BJ (cell line): ENCODE results near the gene MSLN. TPM values are rescaled to one million over a fixed set of nuclear protein-coding genes. Genes with fewer than 3 reads are reported as not detected.
A peak's percentile ranks its signal among the peaks of the same experiment; 100 is the strongest.

Experiments
- CTCF ChIA-PET: fragments of 350-600 bp; formaldehyde crosslinking; extraction: SDS; loops from one replicate; lab custom pipeline; 2021; ENCODE audit warnings: antibody characterized with exemption, inconsistent platforms; lab: Yijun Ruan, JAX
- POLR2A ChIA-PET: fragments of 300-600 bp; sonication (Branson Sonifier 250); formaldehyde crosslinking; extraction: SDS; loops from one replicate; lab custom pipeline; 2021; ENCODE audit warnings: antibody characterized with exemption; lab: Charles Lee
- DNase-seq: peaks from one replicate; pipeline ENCODE4 v3.0.0-alpha.2; 2011; ENCODE audit warnings: low read depth
- H3K27me3 ChIP-seq: 2 replicates; pipeline ENCODE4 v1.6.0; 2011; ENCODE audit warnings: low read length; ENCODE audit not compliant: control insufficient read depth, insufficient read depth
- H3K36me3 ChIP-seq: 2 replicates; pipeline ENCODE4 v1.5.1; 2011; ENCODE audit warnings: low read length; ENCODE audit not compliant: control insufficient read depth, insufficient read depth
- H3K4me3 ChIP-seq: 2 replicates; pipeline ENCODE4 v1.5.1; 2011; ENCODE audit warnings: low read depth, mild to moderate bottlenecking, control low read depth, low read length
- polyA plus RNA-seq: library from polyadenylated mRNA; depleted of rRNA; stranded (reverse); fragments of >200 nt; gene quantifications from 2 replicates; pipeline ENCODE4 v1.2.3, GENCODE V29; 2011
- TF ChIP-seq, protein P1 (sequence below): IDR thresholded peaks from 2 replicates; pipeline ENCODE4 v1.5.1; 2011; ENCODE audit warnings: low read depth, mild to moderate bottlenecking, control low read depth, inconsistent platforms, low read length, moderate library complexity; ENCODE audit not compliant: insufficient read depth

Gene MSLN
- polyA plus RNA-seq, 1 experiment, result 0.67 TPM

DNA sequence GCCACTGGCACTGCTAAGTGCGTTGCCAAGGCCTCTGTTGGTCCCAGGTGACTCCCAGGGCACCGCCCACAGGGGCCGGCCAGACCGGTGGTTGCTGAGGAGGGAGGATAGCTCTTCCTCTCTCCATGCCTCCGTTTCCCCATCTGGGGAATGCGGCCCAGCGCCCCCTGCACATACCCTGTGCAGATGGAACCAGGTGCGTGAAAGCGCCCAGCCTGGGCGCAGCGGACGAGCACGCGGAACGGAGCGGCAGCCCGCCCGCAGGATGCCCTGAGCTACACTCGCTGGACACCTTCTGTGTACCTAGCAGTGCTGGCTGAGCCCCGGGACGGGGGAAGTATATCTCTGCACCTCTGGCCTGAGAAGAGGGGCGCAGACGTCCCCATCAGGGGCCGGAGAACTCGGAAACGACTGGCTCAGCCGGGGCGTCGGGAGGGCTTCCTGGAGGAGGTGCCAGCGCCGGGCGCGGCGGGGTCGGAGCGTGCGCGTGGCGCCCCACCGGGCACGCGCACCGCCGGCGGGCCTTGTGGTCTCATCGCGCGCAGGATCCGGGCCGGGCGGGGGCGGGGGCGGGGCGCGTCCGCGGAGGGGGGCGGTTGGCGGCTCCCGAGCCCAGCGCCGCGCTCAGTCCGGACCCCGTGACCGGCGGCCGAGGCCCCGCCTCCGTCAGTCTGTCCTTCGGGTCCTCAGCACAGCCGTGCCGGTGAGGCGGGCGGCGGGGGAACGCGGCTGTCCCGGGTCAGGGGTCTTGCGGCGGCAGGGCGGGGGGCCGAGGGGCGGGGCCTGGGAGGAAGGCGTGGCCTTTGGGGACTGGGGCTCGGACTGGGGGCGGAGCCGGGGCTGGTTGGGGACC is 33.9 kb upstream of the MSLN start, which contains the start of the genes CCDC78 and HAGHL:
CCDC78 (minus strand) TSS at position 6 of the 853 bp plus-strand sequence. CDS start 76 bp downstream, outside the sequence.
HAGHL (plus strand) TSS at position 669 of the 853 bp plus-strand sequence. CDS start 404 bp downstream, outside the sequence.
- Histone ChIP-seq H3K36me3 (peaks cover 4% of the 10 kb centered on the region; the same call in 1 of the 2 replicates), H3K4me3 (peak within 1 kb of the TSS; percentile 66), H3K27me3 (no peaks in the 10 kb centered on the region)
- no peak for DNase-seq
- CTCF ChIA-PET, result interaction anchor here (1.3 to 2.9 kb wide), 4 partner anchors 11 to 16 kb away, joined by 3 to 18 read pairs (median 14); partner anchors contain the start of gene METRN
- POLR2A ChIA-PET, result no interaction called here
- TF ChIP-seq, protein P1, sequence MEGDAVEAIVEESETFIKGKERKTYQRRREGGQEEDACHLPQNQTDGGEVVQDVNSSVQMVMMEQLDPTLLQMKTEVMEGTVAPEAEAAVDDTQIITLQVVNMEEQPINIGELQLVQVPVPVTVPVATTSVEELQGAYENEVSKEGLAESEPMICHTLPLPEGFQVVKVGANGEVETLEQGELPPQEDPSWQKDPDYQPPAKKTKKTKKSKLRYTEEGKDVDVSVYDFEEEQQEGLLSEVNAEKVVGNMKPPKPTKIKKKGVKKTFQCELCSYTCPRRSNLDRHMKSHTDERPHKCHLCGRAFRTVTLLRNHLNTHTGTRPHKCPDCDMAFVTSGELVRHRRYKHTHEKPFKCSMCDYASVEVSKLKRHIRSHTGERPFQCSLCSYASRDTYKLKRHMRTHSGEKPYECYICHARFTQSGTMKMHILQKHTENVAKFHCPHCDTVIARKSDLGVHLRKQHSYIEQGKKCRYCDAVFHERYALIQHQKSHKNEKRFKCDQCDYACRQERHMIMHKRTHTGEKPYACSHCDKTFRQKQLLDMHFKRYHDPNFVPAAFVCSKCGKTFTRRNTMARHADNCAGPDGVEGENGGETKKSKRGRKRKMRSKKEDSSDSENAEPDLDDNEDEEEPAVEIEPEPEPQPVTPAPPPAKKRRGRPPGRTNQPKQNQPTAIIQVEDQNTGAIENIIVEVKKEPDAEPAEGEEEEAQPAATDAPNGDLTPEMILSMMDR, result no peak

DNA sequence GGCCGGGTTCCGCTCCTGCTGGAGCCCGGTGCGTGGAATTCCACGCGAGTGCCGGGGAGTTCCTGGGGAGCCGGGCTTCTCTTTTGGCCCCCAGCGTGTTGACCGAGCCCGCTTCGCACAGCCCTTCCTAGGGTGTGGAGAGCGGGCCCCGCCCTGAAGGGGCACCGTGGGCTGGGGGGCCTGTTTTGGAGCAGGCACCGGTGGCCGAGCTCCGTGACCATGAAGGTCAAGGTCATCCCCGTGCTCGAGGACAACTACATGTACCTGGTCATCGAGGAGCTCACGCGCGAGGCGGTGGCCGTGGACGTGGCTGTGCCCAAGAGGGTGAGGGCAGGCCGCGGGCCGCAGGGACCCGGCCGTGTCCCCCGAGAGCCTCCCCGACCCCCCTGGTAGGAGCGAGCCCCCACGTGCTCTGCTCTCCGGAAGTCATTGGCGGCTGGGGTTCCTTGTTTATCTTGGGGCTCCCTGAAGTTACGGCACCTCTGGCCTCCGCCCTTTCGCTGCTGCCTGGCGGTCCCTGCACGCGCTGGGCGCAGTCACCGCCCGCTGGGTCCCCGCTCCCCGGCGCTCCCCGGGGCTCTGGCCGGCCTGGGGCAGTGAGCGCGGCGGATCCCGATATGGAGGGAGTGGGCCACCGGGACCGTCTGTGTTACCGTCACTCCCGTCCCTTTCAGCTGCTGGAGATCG is 33.1 kb upstream of the MSLN start:
- TF ChIP-seq, protein P1, result no peak

DNA sequence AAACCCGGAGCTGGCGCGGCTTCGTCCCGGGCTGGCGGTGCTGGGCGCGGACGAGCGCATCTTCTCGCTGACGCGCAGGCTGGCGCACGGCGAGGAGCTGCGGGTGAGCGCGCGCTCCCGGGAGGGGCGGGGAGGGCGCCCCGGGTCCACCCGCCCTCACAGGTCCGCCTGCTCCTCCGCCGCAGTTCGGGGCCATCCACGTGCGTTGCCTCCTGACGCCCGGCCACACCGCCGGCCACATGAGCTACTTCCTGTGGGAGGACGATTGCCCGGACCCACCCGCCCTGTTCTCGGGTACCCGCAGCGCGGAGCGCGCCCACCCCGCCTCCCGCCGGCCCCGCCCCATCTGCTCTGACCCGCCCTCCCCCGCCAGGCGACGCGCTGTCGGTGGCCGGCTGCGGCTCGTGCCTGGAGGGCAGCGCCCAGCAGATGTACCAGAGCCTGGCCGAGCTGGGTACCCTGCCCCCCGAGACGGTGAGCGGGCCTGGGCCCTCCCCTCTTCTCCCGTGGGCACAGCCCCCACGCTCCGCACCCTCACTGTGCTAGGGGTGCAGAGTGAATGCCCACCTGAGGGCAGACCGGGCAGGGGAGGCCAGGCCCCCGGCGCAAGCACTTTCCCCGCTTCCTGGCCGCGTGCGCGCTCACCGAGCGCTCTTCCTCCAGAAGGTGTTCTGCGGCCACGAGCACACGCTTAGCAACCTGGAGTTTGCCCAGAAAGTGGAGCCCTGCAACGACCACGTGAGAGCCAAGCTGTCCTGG is 32.2 kb upstream of the MSLN start:
- POLR2A ChIA-PET, result interaction anchor here (1.0 kb wide), 1 partner anchor 13 kb away, joined by 3 read pairs; the partner anchor contains the start of gene METRN
- Histone ChIP-seq H3K4me3 (peak overlapping the region; percentile 66), H3K36me3 (peaks cover 11% of the 10 kb centered on the region), H3K27me3 (no peaks in the 10 kb centered on the region)
- CTCF ChIA-PET, result interaction anchor here (1.5 to 2.8 kb wide), 2 partner anchors 16 to 60 kb away, joined by 3 to 14 read pairs; partner anchors contain the start of gene RPUSD1
- TF ChIP-seq, protein P1, result no peak
- DNase-seq, result no peak

More for the DNA sequence above, 33.1 kb upstream of the MSLN start:
- ChIA-PET POLR2A (no interaction called here), CTCF (interaction anchor here (1.5 to 2.8 kb wide), 2 partner anchors 15 to 60 kb away, joined by 3 to 14 read pairs; partner anchors contain the start of gene RPUSD1)
- Histone ChIP-seq H3K4me3 (peak overlapping the region; percentile 66), H3K36me3 (peaks cover 7% of the 10 kb centered on the region), H3K27me3 (no peaks in the 10 kb centered on the region)
- DNase-seq, result no peak

DNA sequence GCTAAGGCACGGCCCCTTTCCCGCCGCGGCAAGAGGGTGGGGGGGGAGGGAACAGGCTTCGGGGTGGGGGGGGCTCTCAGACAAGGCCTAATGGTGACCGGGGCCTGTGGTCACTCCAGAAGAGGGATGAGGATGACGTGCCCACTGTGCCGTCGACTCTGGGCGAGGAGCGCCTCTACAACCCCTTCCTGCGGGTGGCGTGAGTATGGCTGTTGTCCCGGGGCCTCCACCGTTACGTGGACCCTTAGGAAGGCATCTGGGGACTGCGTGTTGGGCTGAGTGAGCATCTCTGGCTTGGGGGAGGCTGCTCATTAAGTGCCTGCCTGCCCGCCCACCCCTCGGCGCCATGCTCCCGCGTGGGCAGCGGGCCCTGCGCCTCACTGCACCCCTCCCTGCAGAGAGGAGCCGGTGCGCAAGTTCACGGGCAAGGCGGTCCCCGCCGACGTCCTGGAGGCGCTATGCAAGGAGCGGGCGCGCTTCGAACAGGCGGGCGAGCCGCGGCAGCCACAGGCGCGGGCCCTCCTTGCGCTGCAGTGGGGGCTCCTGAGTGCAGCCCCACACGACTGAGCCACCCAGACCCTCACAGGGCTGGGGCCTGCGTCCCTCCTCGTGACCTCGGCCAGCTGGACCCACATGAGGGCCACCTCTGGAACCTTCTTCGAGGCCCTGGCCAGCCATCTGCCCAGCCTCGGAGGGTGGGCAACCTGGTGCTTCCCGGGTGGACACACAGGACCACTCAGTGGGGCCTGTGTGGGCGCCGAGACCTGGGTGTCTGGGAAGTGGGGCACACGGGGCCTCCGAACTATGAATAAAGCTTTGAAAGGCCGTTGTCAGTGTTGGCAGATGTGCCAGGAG is 31.4 kb upstream of the MSLN start:
- H3K27me3 ChIP-seq, result no peaks in the 10 kb centered on the region
- POLR2A ChIA-PET, result interaction anchor here (1.0 kb wide), 1 partner anchor 14 kb away, joined by 3 read pairs; the partner anchor contains the start of gene METRN
- H3K4me3 ChIP-seq, result peak overlapping the region; percentile 66
- peaks cover 15% of the 10 kb centered on the region for H3K36me3 ChIP-seq
- TF ChIP-seq, protein P1, result no peak
- DNase-seq, result no peak
- CTCF ChIA-PET, result interaction anchor here (1.1 to 2.8 kb wide), 3 partner anchors 10 to 17 kb away, joined by 3 to 14 read pairs (median 3); partner anchors contain the start of gene CIAO3
